Pons (tissue), 1 donor: ENCODE results near the gene GRIA4.
"Not testable (repeated sequence)": the region's sequence is repeated elsewhere in the genome, so short reads cannot be mapped to it uniquely, and the experiment has no call there.

Experiments
- DNase-seq: peaks from one replicate; pipeline ENCODE4 v3.0.0-alpha.2; 2016; ENCODE audit warnings: low spot score

Gene GRIA4

GRCh38 chr11:106001304-106002012, 391.6 kb downstream of the GRIA4 start:
- no peak for DNase-seq

- not testable (repeated sequence) for DNase-seq
Observed at GRCh38 chr11:106003094-106003493, 393.2 kb downstream of the GRIA4 start.

GRCh38 chr11:106011481-106011880, 401.6 kb downstream of the GRIA4 start:
- DNase-seq = no peak

GRCh38 chr11:106012744-106013143, 402.9 kb downstream of the GRIA4 start:
- DNase-seq = peak; percentile 50

GRCh38 chr11:106014035-106014434, 404.2 kb downstream of the GRIA4 start:
- DNase-seq = no peak

GRCh38 chr11:106014620-106015019, 404.7 kb downstream of the GRIA4 start:
- no peak for DNase-seq

- DNase-seq = no peak
Observed at GRCh38 chr11:106015066-106015465, 405.2 kb downstream of the GRIA4 start.

GRCh38 chr11:106017093-106017492, 407.2 kb downstream of the GRIA4 start:
- DNase-seq = no peak

- peak; percentile 43 for DNase-seq
Observed at GRCh38 chr11:106021181-106021966, 411.5 kb downstream of the GRIA4 start.

GRCh38 chr11:106021967-106022794, 412.3 kb downstream of the GRIA4 start, which contains the start of gene MSANTD4:
Gene MSANTD4 (minus strand): TSS chr11:106022240. CDS start chr11:106010917, 11,323 bp downstream.
- DNase-seq = peak; percentile 100

GRCh38 chr11:106022795-106023275, 413.0 kb downstream of the GRIA4 start:
- DNase-seq = no peak

GRCh38 chr11:106030609-106031008, 420.7 kb downstream of the GRIA4 start:
- DNase-seq = no peak

- no peak for DNase-seq
Observed at GRCh38 chr11:106031202-106031810, 421.4 kb downstream of the GRIA4 start.
